ENCODE data around the gene ABCA13. TPM values are rescaled to one million over a fixed set of nuclear protein-coding genes. Genes with fewer than 3 reads are reported as not detected.

Gene ABCA13
- total RNA-seq, 1 donor from 2014 or later: not detected

GRCh38 chr7:48441848-48442492, 270.7 kb downstream of the ABCA13 start:
- intact Hi-C loops (cut with micrococcal nuclease): no loop called here
- H3K36me3 Mint-ChIP-seq (ENCODE audit: low read depth): no peaks in the 10 kb centered on the region
- no peak for DNase-seq
- H3K4me1 Mint-ChIP-seq: no peaks in the 10 kb centered on the region
- H3K27ac Mint-ChIP-seq: no peak overlapping the region
- no peak overlapping the region for H3K4me3 Mint-ChIP-seq
- peaks cover 6% of the 10 kb centered on the region for H3K27me3 Mint-ChIP-seq
- peaks cover 4% of the 10 kb centered on the region for H3K9me3 Mint-ChIP-seq

GRCh38 chr7:48443051-48443450, 271.8 kb downstream of the ABCA13 start:
- Mint-ChIP-seq H3K4me3 (no peak overlapping the region), H3K27me3 (peaks cover 3% of the 10 kb centered on the region), H3K36me3 (ENCODE audit: low read depth) (no peaks in the 10 kb centered on the region), H3K4me1 (no peaks in the 10 kb centered on the region), H3K27ac (no peak overlapping the region), H3K9me3 (peaks cover 4% of the 10 kb centered on the region)
- intact Hi-C loops (cut with micrococcal nuclease): no loop called here
- DNase-seq: no peak

- H3K9me3 Mint-ChIP-seq: peaks cover 4% of the 10 kb centered on the region
- no peaks in the 10 kb centered on the region for H3K4me1 Mint-ChIP-seq
- intact Hi-C loops (cut with micrococcal nuclease): no loop called here
- H3K27ac Mint-ChIP-seq: no peak overlapping the region
- no peak for DNase-seq
- H3K27me3 Mint-ChIP-seq: no peaks in the 10 kb centered on the region
- no peak overlapping the region for H3K4me3 Mint-ChIP-seq
- H3K36me3 Mint-ChIP-seq (ENCODE audit: low read depth): no peaks in the 10 kb centered on the region
Measured at GRCh38 chr7:48446721-48447120, 275.5 kb downstream of the ABCA13 start.

DNA sequence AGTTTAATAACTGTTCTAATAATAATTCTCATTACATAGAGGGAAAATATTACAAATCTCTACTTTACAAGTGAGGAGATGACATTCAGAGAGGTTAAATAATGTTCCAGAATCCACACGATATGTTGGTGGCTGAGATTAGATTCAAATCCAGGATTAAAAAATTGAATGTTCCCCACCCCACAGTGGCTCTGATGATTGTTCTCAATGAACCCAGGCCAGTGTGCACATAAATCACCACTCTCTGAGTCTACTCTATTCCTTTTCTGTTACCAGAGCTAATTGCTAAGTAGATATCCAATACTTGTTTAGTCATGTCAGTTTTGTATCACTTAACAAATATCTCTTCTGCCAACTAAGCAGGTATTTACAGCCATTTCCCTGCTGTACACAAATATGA, 281.0 kb downstream of the ABCA13 start:
- H3K36me3 Mint-ChIP-seq (ENCODE audit: low read depth): no peaks in the 10 kb centered on the region
- no peak for DNase-seq
- H3K27ac Mint-ChIP-seq: no peak overlapping the region
- no peaks in the 10 kb centered on the region for H3K9me3 Mint-ChIP-seq
- H3K4me3 Mint-ChIP-seq: no peak overlapping the region
- no peaks in the 10 kb centered on the region for H3K27me3 Mint-ChIP-seq
- H3K4me1 Mint-ChIP-seq: no peaks in the 10 kb centered on the region
- intact Hi-C loops (cut with micrococcal nuclease): no loop called here

DNA sequence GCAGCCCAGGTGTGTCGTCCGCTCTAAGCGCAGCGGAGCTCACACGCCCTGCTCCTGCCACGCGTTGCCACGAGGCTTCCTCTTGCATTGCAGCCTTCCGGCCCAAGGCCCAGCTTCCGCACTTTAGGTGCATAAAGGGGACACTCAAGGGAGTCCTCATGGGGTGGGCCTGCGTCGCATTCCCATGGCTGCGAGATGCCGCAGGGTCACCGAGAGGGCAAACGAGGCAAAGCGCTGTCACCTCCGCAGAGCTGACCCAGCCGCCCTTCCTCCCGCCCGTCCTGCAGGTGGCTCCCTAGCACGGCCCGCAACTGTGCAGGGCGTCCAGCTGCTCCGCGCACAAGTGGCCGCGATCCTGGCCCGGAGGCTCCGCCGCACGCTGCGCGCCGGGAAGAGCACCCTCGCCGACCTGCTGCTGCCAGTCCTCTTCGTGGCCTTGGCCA, 283.5 kb downstream of the ABCA13 start:
- H3K27ac Mint-ChIP-seq: no peak overlapping the region
- H3K4me3 Mint-ChIP-seq: no peak overlapping the region
- no peaks in the 10 kb centered on the region for H3K27me3 Mint-ChIP-seq
- H3K36me3 Mint-ChIP-seq (ENCODE audit: low read depth): no peaks in the 10 kb centered on the region
- no peaks in the 10 kb centered on the region for H3K4me1 Mint-ChIP-seq
- intact Hi-C loops (cut with micrococcal nuclease): no loop called here
- no peak for DNase-seq
- no peaks in the 10 kb centered on the region for H3K9me3 Mint-ChIP-seq

- no peaks in the 10 kb centered on the region for H3K4me1 Mint-ChIP-seq
- H3K36me3 Mint-ChIP-seq (ENCODE audit: low read depth): no peaks in the 10 kb centered on the region
- DNase-seq: no peak
- no peak overlapping the region for H3K4me3 Mint-ChIP-seq
- no peaks in the 10 kb centered on the region for H3K9me3 Mint-ChIP-seq
- intact Hi-C loops (cut with micrococcal nuclease): no loop called here
- H3K27me3 Mint-ChIP-seq: no peaks in the 10 kb centered on the region
- H3K27ac Mint-ChIP-seq: no peak overlapping the region
Measured at GRCh38 chr7:48455363-48455762, 284.1 kb downstream of the ABCA13 start.

DNA sequence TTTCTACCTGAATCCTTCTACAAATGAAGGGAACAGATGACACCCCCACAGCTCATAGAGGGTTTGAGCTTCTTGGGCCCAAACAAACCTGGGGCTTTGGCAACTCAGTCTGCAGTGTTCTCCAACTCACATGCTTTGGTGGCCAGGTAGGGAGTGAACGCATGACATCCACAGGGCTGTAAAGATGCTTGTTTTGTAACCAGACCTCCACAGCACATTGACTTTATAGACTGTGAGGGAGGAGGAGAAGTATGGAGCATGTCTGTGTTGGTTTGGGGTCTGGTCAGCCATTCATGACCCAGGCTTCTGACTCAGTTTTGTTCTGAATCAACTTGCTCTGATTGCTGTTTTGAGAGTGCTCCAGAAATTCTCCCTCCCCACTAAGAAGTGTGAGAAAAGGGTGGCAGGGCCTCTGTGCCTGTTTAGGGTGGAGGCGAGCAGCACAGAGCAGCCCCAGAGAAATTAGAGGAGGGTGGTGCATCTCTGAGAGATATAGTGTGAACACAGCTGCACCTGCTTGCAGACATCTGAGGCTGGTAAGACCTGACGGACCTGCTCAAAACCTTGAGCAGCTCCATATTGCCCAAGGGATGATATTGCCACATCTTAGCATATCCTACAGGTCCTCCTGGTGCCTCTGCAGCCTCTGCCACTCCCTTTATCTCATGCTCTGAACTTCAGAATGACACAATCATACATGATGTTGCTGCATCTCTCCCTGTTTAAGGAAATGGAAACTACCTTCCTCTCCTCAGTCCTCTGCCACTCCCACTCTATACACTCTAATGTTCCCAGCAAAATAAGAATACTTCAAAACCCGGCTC, 287.7 kb downstream of the ABCA13 start:
- Mint-ChIP-seq H3K4me1 (no peaks in the 10 kb centered on the region), H3K27ac (no peak overlapping the region), H3K4me3 (no peak overlapping the region), H3K9me3 (no peaks in the 10 kb centered on the region), H3K36me3 (ENCODE audit: low read depth) (no peaks in the 10 kb centered on the region), H3K27me3 (no peaks in the 10 kb centered on the region)
- no peak for DNase-seq
- intact Hi-C loops (cut with micrococcal nuclease): no loop called here

GRCh38 chr7:48466713-48467112, 295.5 kb downstream of the ABCA13 start:
- no peak for DNase-seq
- Mint-ChIP-seq H3K27ac (no peak overlapping the region), H3K4me3 (no peak overlapping the region), H3K36me3 (ENCODE audit: low read depth) (no peaks in the 10 kb centered on the region), H3K27me3 (no peaks in the 10 kb centered on the region), H3K4me1 (no peaks in the 10 kb centered on the region), H3K9me3 (no peaks in the 10 kb centered on the region)
- intact Hi-C loops (cut with micrococcal nuclease): no loop called here

DNA sequence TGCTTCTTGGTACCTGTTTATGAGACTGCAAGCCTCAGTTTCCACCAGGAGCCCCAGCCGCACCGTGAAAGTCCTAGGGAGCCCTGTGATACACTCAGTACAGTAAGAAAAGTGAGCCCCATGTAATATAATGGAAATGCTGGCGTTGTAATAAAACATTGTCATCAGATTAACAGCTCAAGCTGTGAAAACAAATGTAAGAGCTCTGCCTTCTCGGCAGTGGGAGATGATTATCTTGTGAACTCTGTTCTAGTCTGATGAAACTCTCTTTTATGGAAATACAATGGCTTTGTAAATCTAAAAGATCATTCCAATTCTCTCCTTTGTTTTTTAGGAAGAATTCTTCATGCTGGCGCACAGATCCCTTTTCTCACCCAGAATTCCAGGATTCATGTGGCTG, 299.9 kb downstream of the ABCA13 start:
- intact Hi-C loops (cut with micrococcal nuclease): no loop called here
- H3K4me3 Mint-ChIP-seq: no peak overlapping the region

GRCh38 chr7:48472640-48473039, 301.4 kb downstream of the ABCA13 start:
- Mint-ChIP-seq H3K9me3 (no peaks in the 10 kb centered on the region), H3K36me3 (ENCODE audit: low read depth) (no peaks in the 10 kb centered on the region), H3K4me3 (no peak overlapping the region), H3K4me1 (no peaks in the 10 kb centered on the region), H3K27me3 (no peaks in the 10 kb centered on the region), H3K27ac (no peak overlapping the region)
- DNase-seq: no peak
- intact Hi-C loops (cut with micrococcal nuclease): no loop called here

More for the DNA sequence above, 299.9 kb downstream of the ABCA13 start:
- Mint-ChIP-seq H3K27me3 (no peaks in the 10 kb centered on the region), H3K36me3 (ENCODE audit: low read depth) (no peaks in the 10 kb centered on the region), H3K4me1 (no peaks in the 10 kb centered on the region), H3K27ac (no peak overlapping the region), H3K9me3 (no peaks in the 10 kb centered on the region)
- no peak for DNase-seq

DNA sequence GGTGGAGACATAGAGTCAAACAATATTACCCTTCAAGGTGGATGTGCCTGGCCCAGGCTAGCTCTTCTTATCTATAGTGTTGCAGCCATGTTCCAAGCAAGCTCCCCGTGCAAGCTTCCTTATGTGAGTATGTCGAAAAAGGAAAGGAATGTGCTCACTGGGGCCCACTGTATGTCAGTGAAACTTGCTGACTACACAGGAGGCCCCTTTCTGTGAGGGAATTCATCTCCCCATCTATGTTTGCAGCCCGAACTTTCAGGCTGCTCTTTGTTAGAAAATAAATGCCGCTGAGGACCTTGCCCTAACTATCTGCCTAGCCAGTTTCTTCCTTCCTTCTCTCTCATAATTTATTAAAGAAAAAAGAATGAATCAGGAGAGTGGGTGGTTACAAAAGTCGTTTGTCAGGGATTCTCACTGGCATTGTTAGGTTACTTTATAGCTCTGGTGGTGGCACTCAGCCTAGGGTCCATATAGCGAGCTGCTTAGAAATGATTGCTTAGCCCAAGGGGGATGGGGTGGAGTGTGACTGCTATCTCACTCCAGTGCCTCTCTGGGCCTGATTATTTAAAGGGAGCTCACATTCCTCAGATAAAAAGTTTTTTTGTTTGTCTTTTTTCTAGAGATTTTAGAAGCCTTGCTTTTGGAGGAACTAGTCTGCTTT, 302.1 kb downstream of the ABCA13 start:
- no peaks in the 10 kb centered on the region for H3K4me1 Mint-ChIP-seq
- H3K9me3 Mint-ChIP-seq: no peaks in the 10 kb centered on the region
- intact Hi-C loops (cut with micrococcal nuclease): no loop called here
- no peak overlapping the region for H3K4me3 Mint-ChIP-seq
- no peak for DNase-seq
- H3K27ac Mint-ChIP-seq: no peak overlapping the region
- no peaks in the 10 kb centered on the region for H3K36me3 Mint-ChIP-seq (ENCODE audit: low read depth)
- no peaks in the 10 kb centered on the region for H3K27me3 Mint-ChIP-seq

- Mint-ChIP-seq H3K36me3 (ENCODE audit: low read depth) (no peaks in the 10 kb centered on the region), H3K27me3 (no peaks in the 10 kb centered on the region)
Measured at GRCh38 chr7:48481235-48481634, 310.0 kb downstream of the ABCA13 start.

GRCh38 chr7:48497521-48497920, 326.3 kb downstream of the ABCA13 start:
- Mint-ChIP-seq H3K4me1 (no peaks in the 10 kb centered on the region), H3K27me3 (peaks cover 2% of the 10 kb centered on the region)
- intact Hi-C loops (cut with micrococcal nuclease): no loop called here

More at GRCh38 chr7:48481235-48481634, 310.0 kb downstream of the ABCA13 start:
- H3K4me3 Mint-ChIP-seq: no peak overlapping the region
- H3K4me1 Mint-ChIP-seq: no peaks in the 10 kb centered on the region
- H3K9me3 Mint-ChIP-seq: no peaks in the 10 kb centered on the region
- intact Hi-C loops (cut with micrococcal nuclease): no loop called here
- DNase-seq: no peak
- H3K27ac Mint-ChIP-seq: no peak overlapping the region

GRCh38 chr7:48502021-48502420, 330.8 kb downstream of the ABCA13 start:
- H3K27me3 Mint-ChIP-seq: no peaks in the 10 kb centered on the region
- no peak overlapping the region for H3K4me3 Mint-ChIP-seq
- no peaks in the 10 kb centered on the region for H3K36me3 Mint-ChIP-seq (ENCODE audit: low read depth)
- no peaks in the 10 kb centered on the region for H3K9me3 Mint-ChIP-seq
- no peak for DNase-seq
- H3K27ac Mint-ChIP-seq: no peak overlapping the region
- H3K4me1 Mint-ChIP-seq: no peaks in the 10 kb centered on the region
- intact Hi-C loops (cut with micrococcal nuclease): no loop called here

More at GRCh38 chr7:48497521-48497920, 326.3 kb downstream of the ABCA13 start:
- no peak for DNase-seq
- H3K36me3 Mint-ChIP-seq (ENCODE audit: low read depth): no peaks in the 10 kb centered on the region
- H3K9me3 Mint-ChIP-seq: no peaks in the 10 kb centered on the region
- H3K27ac Mint-ChIP-seq: no peak overlapping the region
- no peak overlapping the region for H3K4me3 Mint-ChIP-seq

Measured in activated CD4-positive, alpha-beta T cell treated with anti-CD3 and anti-CD28 coated beads, Interleukin-2, amount 10 ng/mL, durations not matched to agents 24 days and 14 days (primary cell).